Measurements from ENCODE around the gene FN1. TPM values are rescaled to one million over a fixed set of nuclear protein-coding genes. Genes with fewer than 3 reads are reported as not detected.

The FN1 gene
- total RNA-seq, 2 donors from 2014 or later = 27.4 to 53.7 TPM

GRCh38 chr2:215418064-215418963 lies 17.6 kb downstream of the FN1 start:
- H3K4me1 ChIP-seq = peaks cover 37% of the 10 kb centered on the region
- peak overlapping the region in 2 of 4 donors; percentile 23 to 41 for H3K27ac ChIP-seq
- ATAC-seq (peak; percentile 92), DNase-seq (peak; percentile 10 to 45 (median 30))
- H3K36me3 ChIP-seq (replicated peaks in 1 of 2; ENCODE audit: insufficient read depth in 1 of 2, low read depth in 2 of 2) = no peaks in the 10 kb centered on the region
- H3K9me3 ChIP-seq = no peaks in the 10 kb centered on the region
- 43 to 56% methylated on average over 3 of the region's 3 CpGs for WGBS, 2 donors
- TF ChIP-seq CTCF (IDR thresholded peaks at IDR 0.05) = no peak
- no peak for TF ChIP-seq POLR2A (IDR thresholded peaks at IDR 0.05)
- intact Hi-C loops (cut with DNase I) = no loop called here
- H3K27me3 ChIP-seq = no peaks in the 10 kb centered on the region
- H3K4me3 ChIP-seq = no peak overlapping the region

GRCh38 chr2:215417400-215417951 lies 18.4 kb downstream of the FN1 start:
- no peaks in the 10 kb centered on the region for H3K27me3 ChIP-seq
- intact Hi-C loops (cut with DNase I) = no loop called here
- WGBS, 2 donors = 14 to 22% methylated on average over 4 of the region's 4 CpGs
- TF ChIP-seq CTCF (IDR thresholded peaks at IDR 0.05) (no peak), POLR2A (IDR thresholded peaks at IDR 0.05) (no peak)
- no peaks in the 10 kb centered on the region for H3K36me3 ChIP-seq (replicated peaks in 1 of 2; ENCODE audit: insufficient read depth in 1 of 2, low read depth in 2 of 2)
- H3K27ac ChIP-seq = peak overlapping the region in 3 of 4 donors; percentile 23 to 45 (median 24)
- H3K9me3 ChIP-seq = no peaks in the 10 kb centered on the region
- peaks cover 37% of the 10 kb centered on the region for H3K4me1 ChIP-seq
- H3K4me3 ChIP-seq = no peak overlapping the region
- ATAC-seq (peak; percentile 43), DNase-seq (no peak)

- no peak for TF ChIP-seq CTCF (IDR thresholded peaks at IDR 0.05)
- TF ChIP-seq POLR2A (IDR thresholded peaks at IDR 0.05) = no peak
- H3K9me3 ChIP-seq = no peaks in the 10 kb centered on the region
- intact Hi-C loops (cut with DNase I) = no loop called here
- DNase-seq (no peak), ATAC-seq (no peak)
- peaks cover 37% of the 10 kb centered on the region for H3K4me1 ChIP-seq
- 44 to 77% methylated on average over 2 of the region's 2 CpGs for WGBS, 2 donors
- H3K27ac ChIP-seq = no peak overlapping the region
- H3K36me3 ChIP-seq (replicated peaks in 1 of 2; ENCODE audit: insufficient read depth in 1 of 2, low read depth in 2 of 2) = no peaks in the 10 kb centered on the region
- no peaks in the 10 kb centered on the region for H3K27me3 ChIP-seq
- no peak overlapping the region for H3K4me3 ChIP-seq
These were observed 19.2 kb downstream of the FN1 start for GRCh38 chr2:215416656-215417055.

GRCh38 chr2:215415820-215416577 lies 19.9 kb downstream of the FN1 start:
- no peak for ATAC-seq
- intact Hi-C loops (cut with DNase I) = no loop called here
- peaks cover 37% of the 10 kb centered on the region for H3K4me1 ChIP-seq

More at GRCh38 chr2:215415820-215416577, 19.9 kb downstream of the FN1 start:
- Histone ChIP-seq H3K36me3 (replicated peaks in 1 of 2; ENCODE audit: insufficient read depth in 1 of 2, low read depth in 2 of 2) (no peaks in the 10 kb centered on the region), H3K9me3 (no peaks in the 10 kb centered on the region), H3K4me3 (no peak overlapping the region), H3K27ac (no peak overlapping the region), H3K27me3 (no peaks in the 10 kb centered on the region)
- DNase-seq = no peak
- WGBS, 2 donors = 82 to 97% methylated on average over 1 of the region's 1 CpG
- TF ChIP-seq POLR2A (IDR thresholded peaks at IDR 0.05) (no peak), CTCF (IDR thresholded peaks at IDR 0.05) (no peak)

Data from body of pancreas (tissue), 4 donors.